Rectal smooth muscle tissue (tissue), 1 donor: ENCODE results near the gene MYL2.

Experiments
- H3K27ac ChIP-seq: one replicate; pipeline ENCODE4 v1.7.0; 2013; ENCODE audit warnings: low read depth, low read length, inconsistent platforms
- H3K27me3 ChIP-seq: one replicate; pipeline ENCODE4 v1.7.0; 2013; ENCODE audit warnings: low read length; ENCODE audit not compliant: control insufficient read depth, insufficient read depth
- H3K36me3 ChIP-seq: one replicate; pipeline ENCODE4 v1.7.0; 2013; ENCODE audit warnings: low read length; ENCODE audit not compliant: control insufficient read depth, insufficient read depth
- H3K4me1 ChIP-seq: one replicate; pipeline ENCODE4 v1.7.0; 2013; ENCODE audit warnings: low read length; ENCODE audit not compliant: control insufficient read depth, insufficient read depth
- H3K4me3 ChIP-seq: one replicate; pipeline ENCODE4 v1.7.0; 2013; ENCODE audit warnings: low read length
- H3K9ac ChIP-seq: one replicate; pipeline ENCODE4 v1.7.0; 2013; ENCODE audit warnings: low read length

The MYL2 gene

GRCh38 chr12:110937104-110937641 lies 16.8 kb upstream of the MYL2 start:
- H3K4me3 ChIP-seq: no peak overlapping the region
- peaks cover 2% of the 10 kb centered on the region for H3K27me3 ChIP-seq
- H3K4me1 ChIP-seq: no peaks in the 10 kb centered on the region
- H3K36me3 ChIP-seq: no peaks in the 10 kb centered on the region
- no peak overlapping the region for H3K27ac ChIP-seq
- H3K9ac ChIP-seq: no peak overlapping the region

DNA sequence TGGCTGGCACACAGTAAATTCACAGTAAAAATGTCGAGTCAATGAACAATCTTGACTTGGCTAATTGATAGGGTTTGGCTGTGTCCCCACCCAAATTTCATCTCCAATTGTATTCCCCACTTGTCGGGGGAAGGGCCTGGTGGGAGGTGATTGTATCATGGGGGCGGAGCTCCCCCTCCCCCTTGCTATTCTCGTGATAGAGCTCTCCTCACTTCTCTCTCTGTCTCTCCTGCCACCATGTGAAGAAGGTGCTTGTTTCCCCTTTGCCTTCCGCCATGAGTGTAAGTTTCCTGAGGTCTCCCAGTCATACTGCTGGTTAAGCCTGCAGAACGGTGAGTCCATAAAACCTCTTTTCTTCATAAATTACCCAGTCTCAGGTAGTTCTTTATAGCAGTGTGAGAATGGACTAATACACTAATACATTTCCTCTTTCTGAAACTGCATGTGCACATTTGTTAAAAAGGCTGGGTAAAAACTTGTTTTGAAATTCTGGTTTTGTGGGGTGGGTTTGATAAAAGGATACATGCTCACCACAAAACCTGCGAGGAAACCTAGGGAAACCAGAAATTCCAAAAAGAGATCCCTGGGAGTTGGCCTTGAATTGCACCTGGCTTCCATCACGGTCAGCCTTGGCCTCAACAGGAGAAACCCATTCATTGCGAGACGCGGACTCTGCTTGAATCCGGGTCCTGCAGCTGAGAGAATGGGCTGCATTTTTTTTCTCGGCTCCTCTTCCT lies 16.2 kb upstream of the MYL2 start:
- no peaks in the 10 kb centered on the region for H3K4me1 ChIP-seq
- H3K4me3 ChIP-seq: no peak overlapping the region
- H3K36me3 ChIP-seq: no peaks in the 10 kb centered on the region
- H3K27me3 ChIP-seq: peaks cover 2% of the 10 kb centered on the region
- no peak overlapping the region for H3K27ac ChIP-seq
- no peak overlapping the region for H3K9ac ChIP-seq

- no peak overlapping the region for H3K27ac ChIP-seq
- no peaks in the 10 kb centered on the region for H3K4me1 ChIP-seq
- peaks cover 2% of the 10 kb centered on the region for H3K27me3 ChIP-seq
- no peak overlapping the region for H3K4me3 ChIP-seq
- H3K36me3 ChIP-seq: no peaks in the 10 kb centered on the region
- no peak overlapping the region for H3K9ac ChIP-seq
Measured at GRCh38 chr12:110935588-110935987, 15.2 kb upstream of the MYL2 start.

DNA sequence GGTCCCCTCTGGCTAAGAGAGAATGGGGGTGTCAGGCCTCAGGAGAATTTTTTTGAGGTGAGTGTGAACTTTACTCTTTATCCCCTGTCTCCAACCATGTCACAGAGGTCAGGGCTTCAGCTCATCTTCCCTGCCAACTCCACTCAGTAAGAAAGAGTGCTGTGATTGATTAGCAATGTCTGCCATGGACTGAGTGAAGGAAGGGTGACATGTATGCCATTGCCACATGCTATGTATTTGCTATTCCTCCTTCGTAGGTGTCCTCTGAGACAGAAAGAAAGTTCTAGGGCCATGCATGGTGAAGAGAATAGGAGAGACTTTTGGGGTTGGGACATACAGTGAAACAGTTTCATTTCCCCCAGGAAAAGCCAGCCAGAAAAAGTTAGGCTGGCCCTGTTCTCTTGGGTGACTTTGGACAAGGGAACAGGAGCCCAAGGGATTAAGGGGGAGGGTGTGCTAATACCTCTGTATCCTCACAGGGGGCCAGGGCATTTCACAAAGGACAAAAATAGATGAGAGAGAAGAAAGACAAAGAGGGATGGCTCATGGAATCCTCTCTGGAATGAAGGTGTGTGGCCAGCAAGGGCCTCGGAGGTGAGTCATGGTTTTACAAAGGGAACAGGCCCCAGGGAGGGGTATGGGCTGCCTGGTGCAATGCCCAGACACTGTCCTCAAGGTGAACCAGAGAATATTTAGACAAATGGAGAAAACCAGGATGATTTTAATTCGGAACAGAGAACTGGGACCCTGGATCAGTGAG lies 13.9 kb upstream of the MYL2 start:
- H3K4me1 ChIP-seq: no peaks in the 10 kb centered on the region
- H3K27me3 ChIP-seq: peaks cover 2% of the 10 kb centered on the region
- no peak overlapping the region for H3K9ac ChIP-seq
- no peaks in the 10 kb centered on the region for H3K36me3 ChIP-seq
- H3K27ac ChIP-seq: no peak overlapping the region
- H3K4me3 ChIP-seq: no peak overlapping the region

DNA sequence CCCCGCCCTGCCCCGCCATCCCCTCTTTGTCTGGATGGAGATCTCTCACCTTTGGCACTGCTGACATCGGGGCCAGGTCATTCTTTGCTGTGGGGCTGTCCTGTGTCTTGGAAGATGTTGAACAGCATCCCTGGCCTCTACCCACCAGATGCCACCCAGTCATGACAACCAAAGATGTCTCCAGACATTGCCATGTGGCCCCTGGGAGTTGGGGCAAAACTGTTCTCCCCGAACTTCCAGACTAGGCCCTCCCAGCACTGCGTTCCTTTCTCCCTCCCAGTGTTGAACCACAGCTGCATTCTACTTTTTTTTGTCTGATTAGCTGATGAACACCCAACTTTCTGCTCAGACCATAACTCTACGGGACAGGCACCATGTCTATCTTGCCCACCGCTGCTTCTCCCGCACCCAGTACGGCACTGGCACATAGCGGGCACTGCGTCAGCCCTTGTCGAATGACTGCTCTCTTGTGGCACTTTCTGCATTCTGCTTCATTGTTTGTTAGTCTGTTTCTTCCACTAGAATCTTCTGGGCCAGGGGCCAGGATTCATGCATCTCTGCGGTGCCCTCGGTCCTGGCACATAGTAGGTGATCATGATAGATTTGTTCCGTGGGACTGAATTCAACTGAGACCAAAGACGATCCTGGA lies 13.1 kb upstream of the MYL2 start:
- no peaks in the 10 kb centered on the region for H3K4me1 ChIP-seq
- H3K4me3 ChIP-seq: no peak overlapping the region
- H3K27me3 ChIP-seq: peaks cover 2% of the 10 kb centered on the region
- no peak overlapping the region for H3K9ac ChIP-seq
- no peaks in the 10 kb centered on the region for H3K36me3 ChIP-seq
- H3K27ac ChIP-seq: no peak overlapping the region

DNA sequence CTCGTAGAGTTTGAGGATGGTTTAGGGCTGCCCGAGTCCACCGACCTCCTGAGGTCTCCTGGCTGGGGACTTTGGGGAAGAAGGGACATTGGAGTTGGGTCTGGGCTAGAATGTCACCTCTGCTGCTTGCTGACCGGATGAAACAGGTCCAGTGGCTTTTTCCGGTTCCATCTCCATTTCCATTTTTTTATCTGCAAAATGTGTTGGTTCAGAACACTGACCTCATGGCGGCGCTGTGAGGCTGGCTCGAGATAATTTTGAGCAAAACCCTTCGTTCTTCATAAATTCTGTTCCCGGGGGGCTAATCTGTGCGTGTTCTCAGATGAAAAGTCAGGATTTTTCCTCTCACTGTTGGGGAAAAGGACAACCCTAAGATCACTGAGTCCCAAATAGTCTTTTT lies 11.7 kb upstream of the MYL2 start:
- Histone ChIP-seq H3K9ac (no peak overlapping the region), H3K36me3 (no peaks in the 10 kb centered on the region), H3K4me3 (no peak overlapping the region), H3K4me1 (no peaks in the 10 kb centered on the region), H3K27me3 (no peaks in the 10 kb centered on the region), H3K27ac (no peak overlapping the region)

- H3K27ac ChIP-seq: no peak overlapping the region
- no peak overlapping the region for H3K9ac ChIP-seq
- no peaks in the 10 kb centered on the region for H3K4me1 ChIP-seq
- H3K36me3 ChIP-seq: no peaks in the 10 kb centered on the region
- H3K27me3 ChIP-seq: no peaks in the 10 kb centered on the region
- H3K4me3 ChIP-seq: no peak overlapping the region
Measured at GRCh38 chr12:110931315-110931728, 10.9 kb upstream of the MYL2 start.

- no peaks in the 10 kb centered on the region for H3K36me3 ChIP-seq
- no peaks in the 10 kb centered on the region for H3K27me3 ChIP-seq
- H3K4me3 ChIP-seq: no peak overlapping the region
- H3K9ac ChIP-seq: no peak overlapping the region
- H3K27ac ChIP-seq: no peak overlapping the region
- H3K4me1 ChIP-seq: no peaks in the 10 kb centered on the region
Measured at GRCh38 chr12:110930348-110931314, 10.3 kb upstream of the MYL2 start.

DNA sequence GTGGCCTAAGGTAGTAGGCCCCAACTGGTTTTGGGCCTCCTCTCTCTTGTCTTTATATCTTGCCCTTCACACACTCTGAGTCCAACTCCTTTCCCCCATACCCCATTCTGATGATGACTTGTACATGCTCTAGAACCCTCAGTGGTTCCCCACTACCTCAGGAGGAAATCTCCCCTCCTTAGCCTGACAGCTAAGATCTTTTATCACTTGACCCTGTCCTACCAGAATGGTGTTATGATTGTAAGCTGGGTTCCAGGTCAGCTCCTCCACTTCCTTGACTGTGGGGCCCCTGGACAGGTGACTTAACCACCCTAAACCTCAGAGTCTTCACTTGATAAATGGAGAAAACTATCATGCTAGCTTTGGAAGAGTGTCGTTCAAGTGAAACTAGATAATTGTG lies 9.4 kb upstream of the MYL2 start:
- H3K4me1 ChIP-seq: no peaks in the 10 kb centered on the region
- H3K36me3 ChIP-seq: no peaks in the 10 kb centered on the region
- H3K4me3 ChIP-seq: no peak overlapping the region
- no peak overlapping the region for H3K9ac ChIP-seq
- no peak overlapping the region for H3K27ac ChIP-seq
- no peaks in the 10 kb centered on the region for H3K27me3 ChIP-seq

DNA sequence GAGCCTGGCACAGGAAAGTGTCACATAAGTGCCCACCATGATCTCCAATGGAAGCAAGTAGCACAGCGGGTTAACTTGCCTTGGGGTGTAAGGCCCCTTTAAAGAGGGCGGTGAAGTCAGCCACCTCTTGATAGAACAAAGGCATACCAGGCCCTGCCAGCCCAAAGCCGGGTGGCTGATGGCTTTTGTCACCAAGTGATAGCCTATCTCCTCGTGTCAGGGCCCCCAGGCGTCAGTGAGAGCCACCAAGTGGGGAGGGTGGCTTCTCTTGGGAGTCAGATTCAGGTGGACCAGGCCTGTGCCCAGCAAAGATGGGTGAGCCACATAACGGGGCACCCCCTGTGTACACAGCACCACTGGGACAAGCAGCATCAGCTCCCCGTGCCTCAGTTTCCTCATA lies 8.3 kb upstream of the MYL2 start:
- Histone ChIP-seq H3K27me3 (no peaks in the 10 kb centered on the region), H3K36me3 (no peaks in the 10 kb centered on the region), H3K4me3 (no peak overlapping the region), H3K9ac (no peak overlapping the region), H3K27ac (no peak overlapping the region), H3K4me1 (no peaks in the 10 kb centered on the region)

- Histone ChIP-seq H3K4me3 (no peak overlapping the region), H3K27ac (no peak overlapping the region), H3K27me3 (no peaks in the 10 kb centered on the region), H3K9ac (no peak overlapping the region), H3K36me3 (no peaks in the 10 kb centered on the region), H3K4me1 (no peaks in the 10 kb centered on the region)
Measured at GRCh38 chr12:110927546-110927945, 7.2 kb upstream of the MYL2 start.
